ENCODE data around the gene ID1. TPM values are rescaled to one million over a fixed set of nuclear protein-coding genes. Genes with fewer than 3 reads are reported as not detected.

ID1 gene
- total and polyA plus RNA-seq, 2 of the 13 experiments (the other 11 are each of a cell fraction or from before 2014, with no cell fraction given), result 320 to 419 TPM

DNA sequence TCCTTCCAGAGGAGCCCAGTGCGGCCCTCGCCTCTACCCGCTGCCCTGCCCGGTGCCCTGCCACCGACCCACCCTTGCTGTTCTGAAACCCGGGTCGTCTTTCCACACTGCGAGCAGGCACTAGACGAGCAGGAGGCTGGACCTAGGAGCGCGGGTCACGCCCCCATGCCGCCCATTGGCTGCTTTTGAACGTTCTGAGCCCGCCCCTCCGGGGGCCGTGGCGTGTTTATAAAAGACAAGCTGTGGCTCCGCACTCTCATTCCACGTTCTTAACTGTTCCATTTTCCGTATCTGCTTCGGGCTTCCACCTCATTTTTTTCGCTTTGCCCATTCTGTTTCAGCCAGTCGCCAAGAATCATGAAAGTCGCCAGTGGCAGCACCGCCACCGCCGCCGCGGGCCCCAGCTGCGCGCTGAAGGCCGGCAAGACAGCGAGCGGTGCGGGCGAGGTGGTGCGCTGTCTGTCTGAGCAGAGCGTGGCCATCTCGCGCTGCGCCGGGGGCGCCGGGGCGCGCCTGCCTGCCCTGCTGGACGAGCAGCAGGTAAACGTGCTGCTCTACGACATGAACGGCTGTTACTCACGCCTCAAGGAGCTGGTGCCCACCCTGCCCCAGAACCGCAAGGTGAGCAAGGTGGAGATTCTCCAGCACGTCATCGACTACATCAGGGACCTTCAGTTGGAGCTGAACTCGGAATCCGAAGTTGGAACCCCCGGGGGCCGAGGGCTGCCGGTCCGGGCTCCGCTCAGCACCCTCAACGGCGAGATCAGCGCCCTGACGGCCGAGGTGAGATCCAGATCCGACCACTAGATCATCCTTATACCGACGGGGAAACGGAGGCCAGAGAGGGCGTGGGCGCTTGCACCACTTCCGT lies at the start of gene ID1 (continued):
- TF ChIP-seq, protein P1, sequence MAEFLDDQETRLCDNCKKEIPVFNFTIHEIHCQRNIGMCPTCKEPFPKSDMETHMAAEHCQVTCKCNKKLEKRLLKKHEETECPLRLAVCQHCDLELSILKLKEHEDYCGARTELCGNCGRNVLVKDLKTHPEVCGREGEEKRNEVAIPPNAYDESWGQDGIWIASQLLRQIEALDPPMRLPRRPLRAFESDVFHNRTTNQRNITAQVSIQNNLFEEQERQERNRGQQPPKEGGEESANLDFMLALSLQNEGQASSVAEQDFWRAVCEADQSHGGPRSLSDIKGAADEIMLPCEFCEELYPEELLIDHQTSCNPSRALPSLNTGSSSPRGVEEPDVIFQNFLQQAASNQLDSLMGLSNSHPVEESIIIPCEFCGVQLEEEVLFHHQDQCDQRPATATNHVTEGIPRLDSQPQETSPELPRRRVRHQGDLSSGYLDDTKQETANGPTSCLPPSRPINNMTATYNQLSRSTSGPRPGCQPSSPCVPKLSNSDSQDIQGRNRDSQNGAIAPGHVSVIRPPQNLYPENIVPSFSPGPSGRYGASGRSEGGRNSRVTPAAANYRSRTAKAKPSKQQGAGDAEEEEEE (CRISPR knock-in tag; IDR thresholded peaks at IDR 0.05; ENCODE audit: borderline replicate concordance), result no peak; the same call in 1 of the 2 replicates
- peak; percentile 66; the same call in 1 of the 2 replicates for TF ChIP-seq ZNF557 (CRISPR knock-in tag; IDR thresholded peaks at IDR 0.05)
- no peak; the same call in 1 of the 2 replicates for TF ChIP-seq ZNF790 (CRISPR knock-in tag; IDR thresholded peaks at IDR 0.05; ENCODE audit: borderline replicate concordance)
- TF ChIP-seq, protein P2, sequence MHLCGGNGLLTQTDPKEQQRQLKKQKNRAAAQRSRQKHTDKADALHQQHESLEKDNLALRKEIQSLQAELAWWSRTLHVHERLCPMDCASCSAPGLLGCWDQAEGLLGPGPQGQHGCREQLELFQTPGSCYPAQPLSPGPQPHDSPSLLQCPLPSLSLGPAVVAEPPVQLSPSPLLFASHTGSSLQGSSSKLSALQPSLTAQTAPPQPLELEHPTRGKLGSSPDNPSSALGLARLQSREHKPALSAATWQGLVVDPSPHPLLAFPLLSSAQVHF (CRISPR knock-in tag; IDR thresholded peaks at IDR 0.05), result peak; percentile 96
- no peak for TF ChIP-seq MAFK (conservative IDR thresholded peaks at IDR 0.05 in 1 of 2, IDR thresholded peaks at IDR 0.05 in 1 of 2; ENCODE audit: low read length in 2 of 2)
- TF ChIP-seq ZNF10 (CRISPR knock-in tag; IDR thresholded peaks at IDR 0.05; ENCODE audit: borderline replicate concordance, low read depth), result no peak
- no peak for TF ChIP-seq SUZ12 (IDR thresholded peaks at IDR 0.05; ENCODE audit: low read depth, low read length)
- TF ChIP-seq PLRG1 (conservative IDR thresholded peaks at IDR 0.05), result no peak
- TF ChIP-seq HOXA9 (CRISPR knock-in tag; IDR thresholded peaks at IDR 0.05; ENCODE audit: borderline replicate concordance), result peak; percentile 94
- TF ChIP-seq, protein P3, sequence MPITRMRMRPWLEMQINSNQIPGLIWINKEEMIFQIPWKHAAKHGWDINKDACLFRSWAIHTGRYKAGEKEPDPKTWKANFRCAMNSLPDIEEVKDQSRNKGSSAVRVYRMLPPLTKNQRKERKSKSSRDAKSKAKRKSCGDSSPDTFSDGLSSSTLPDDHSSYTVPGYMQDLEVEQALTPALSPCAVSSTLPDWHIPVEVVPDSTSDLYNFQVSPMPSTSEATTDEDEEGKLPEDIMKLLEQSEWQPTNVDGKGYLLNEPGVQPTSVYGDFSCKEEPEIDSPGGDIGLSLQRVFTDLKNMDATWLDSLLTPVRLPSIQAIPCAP (CRISPR knock-in tag; IDR thresholded peaks at IDR 0.05; ENCODE audit: low read depth), result peak; percentile 70; the same call in 1 of the 2 replicates
- peak; percentile 68 for TF ChIP-seq FOXJ3 (CRISPR knock-in tag; IDR thresholded peaks at IDR 0.05; ENCODE audit: borderline replicate concordance)
- no peak for TF ChIP-seq ZFP36 (IDR thresholded peaks at IDR 0.05; ENCODE audit: borderline replicate concordance, low read depth, low read length, partially characterized antibody)
- peak; percentile 98 for TF ChIP-seq KAT7 (CRISPR knock-in tag; IDR thresholded peaks at IDR 0.05; ENCODE audit: borderline replicate concordance)
- TF ChIP-seq ZNF619 (CRISPR knock-in tag; IDR thresholded peaks at IDR 0.05), result 0 out of 2 replicates have a peak, but pooled peaks have one; percentile 96
- peak; percentile 78 for TF ChIP-seq ZMYM2 (CRISPR knock-in tag; IDR thresholded peaks at IDR 0.05)
- TF ChIP-seq ZNF563 (CRISPR knock-in tag; IDR thresholded peaks at IDR 0.05), result peak; percentile 56; the same call in 1 of the 2 replicates
- TF ChIP-seq ZNF121 (CRISPR knock-in tag; IDR thresholded peaks at IDR 0.05), result 0 out of 2 replicates have a peak, but pooled peaks have one; percentile 26
- TF ChIP-seq SMAD3 (CRISPR knock-in tag; IDR thresholded peaks at IDR 0.05), result peak; percentile 95; the same call in 1 of the 2 replicates
- no peak for TF ChIP-seq TCF7L2 (IDR thresholded peaks at IDR 0.05; ENCODE audit: low read depth, low read length)
- peak; percentile 6 for TF ChIP-seq SRSF1 (optimal IDR thresholded peaks at IDR 0.05; ENCODE audit: low read depth, low read length)
- no peak for TF ChIP-seq HOXA7 (CRISPR knock-in tag; IDR thresholded peaks at IDR 0.05)
- no peak for TF ChIP-seq RFX1 (IDR thresholded peaks at IDR 0.05)
- no peak for TF ChIP-seq RAD51 (IDR thresholded peaks at IDR 0.05; ENCODE audit: borderline replicate concordance)
- peak; percentile 98 for TF ChIP-seq HNRNPH1 (optimal IDR thresholded peaks at IDR 0.05; ENCODE audit: low read depth, low read length)
- TF ChIP-seq ZNF850 (CRISPR knock-in tag; conservative IDR thresholded peaks at IDR 0.05), result 0 out of 2 replicates have a peak, but pooled peaks have one; percentile 81
- no peak; the same call in none of the 2 replicates for TF ChIP-seq SMC3 (IDR thresholded peaks at IDR 0.05; ENCODE audit: low read length)
- peak; percentile 73 for TF ChIP-seq HOXA3 (CRISPR knock-in tag; IDR thresholded peaks at IDR 0.05)
- TF ChIP-seq, protein P4, sequence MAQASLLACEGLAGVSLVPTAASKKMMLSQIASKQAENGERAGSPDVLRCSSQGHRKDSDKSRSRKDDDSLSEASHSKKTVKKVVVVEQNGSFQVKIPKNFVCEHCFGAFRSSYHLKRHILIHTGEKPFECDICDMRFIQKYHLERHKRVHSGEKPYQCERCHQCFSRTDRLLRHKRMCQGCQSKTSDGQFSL (CRISPR knock-in tag; IDR thresholded peaks at IDR 0.05), result peak; percentile 47

Measured in HepG2 (cell line).